Activated CD8-positive, alpha-beta memory T cell treated with anti-CD3 and anti-CD28 coated beads, Interleukin-2, amount 50 U/mL, for 48 hours (primary cell): Measurements from ENCODE around the gene ITPRIP.

Source experiments
- DNase-seq: peaks from one replicate; pipeline ENCODE4 v3.0.0-alpha.2; 2020

The ITPRIP gene

GRCh38 chr10:104325436-104326435 is 12.5 kb downstream of the ITPRIP start:
- DNase-seq: no peak

- no peak for DNase-seq
These were observed 13.3 kb downstream of the ITPRIP start for GRCh38 chr10:104324931-104325330.

GRCh38 chr10:104324221-104324686 is 14.0 kb downstream of the ITPRIP start:
- no peak for DNase-seq

- DNase-seq: no peak
These were observed 14.5 kb downstream of the ITPRIP start for GRCh38 chr10:104323760-104324201.

GRCh38 chr10:104323085-104323484 is 15.2 kb downstream of the ITPRIP start:
- no peak for DNase-seq

GRCh38 chr10:104322416-104322782 is 15.9 kb downstream of the ITPRIP start:
- DNase-seq: no peak

GRCh38 chr10:104321725-104322415 is 16.4 kb downstream of the ITPRIP start:
- DNase-seq: no peak

- DNase-seq: no peak
These were observed 17.0 kb downstream of the ITPRIP start for GRCh38 chr10:104321226-104321625.

GRCh38 chr10:104318810-104319741 is 19.2 kb downstream of the ITPRIP start:
- no peak for DNase-seq

GRCh38 chr10:104318326-104318725 is 19.9 kb downstream of the ITPRIP start:
- DNase-seq: no peak

GRCh38 chr10:104317726-104318299 is 20.5 kb downstream of the ITPRIP start:
- DNase-seq: no peak

- DNase-seq: no peak
These were observed 21.0 kb downstream of the ITPRIP start for GRCh38 chr10:104317269-104317710.

GRCh38 chr10:104316321-104317099 is 21.8 kb downstream of the ITPRIP start:
- no peak for DNase-seq

GRCh38 chr10:104315486-104315921 is 22.8 kb downstream of the ITPRIP start:
- no peak for DNase-seq

GRCh38 chr10:104314591-104315485 is 23.4 kb downstream of the ITPRIP start:
- no peak for DNase-seq

GRCh38 chr10:104311184-104311720 is 27.0 kb downstream of the ITPRIP start:
- DNase-seq: no peak

GRCh38 chr10:104309980-104310978 is 28.0 kb downstream of the ITPRIP start:
- no peak for DNase-seq

- DNase-seq: no peak
These were observed 29.8 kb downstream of the ITPRIP start for GRCh38 chr10:104308439-104308903.
